ENCODE results near the gene TCEANC.

- TF ChIP-seq CTCF (IDR thresholded peaks at IDR 0.05; ENCODE audit: insufficient read depth, low read length) (no peak), POLR2AphosphoS5 (IDR thresholded peaks at IDR 0.05; ENCODE audit: low read depth) (no peak)
These were observed 38.8 kb upstream of the TCEANC start for GRCh38 chrX:13614154-13614553.

All from HL-60 (cell line).